HCT116 (cell line): ENCODE measurements around the gene PRDX4.

Experiments
- EGR1 ChIP-seq: IDR thresholded peaks from 2 replicates; pipeline ENCODE4 v1.6.1; 2012; ENCODE audit warnings: low read depth
- EZH2 ChIP-seq: fragments of 200-600 bp; sonication (generic); IDR thresholded peaks from 2 replicates; pipeline ENCODE4 v1.6.1; 2017; ENCODE audit warnings: antibody characterized with exemption, mixed run types
- POLR2A ChIP-seq: IDR thresholded peaks from 2 replicates; pipeline ENCODE4 v1.7.0; 2011; ENCODE audit warnings: borderline replicate concordance; ENCODE audit not compliant: insufficient read depth, insufficient read length; ENCODE audit errors: extremely low read depth
- POLR2AphosphoS5 ChIP-seq: IDR thresholded peaks from 2 replicates; pipeline ENCODE4 v1.6.1; 2011; ENCODE audit warnings: mild to moderate bottlenecking, low read depth, low read length, moderate library complexity
- SIN3A ChIP-seq: IDR thresholded peaks from 2 replicates; pipeline ENCODE4 v1.6.1; 2012; ENCODE audit warnings: low read depth
- SP1 ChIP-seq: IDR thresholded peaks from 2 replicates; pipeline ENCODE4 v1.6.1; 2012; ENCODE audit warnings: low read depth
- TF ChIP-seq, protein P1 (sequence below), 3 experiments: fragments of 200-600 bp in 1 of 3; sonication (generic) in 1 of 3; IDR thresholded peaks in 2 of 3; conservative IDR thresholded peaks in 1 of 3; 2 replicates each; pipeline ENCODE4 v1.5.1; 2012 to 2017; ENCODE audit warnings: low read depth in 2 of 3, low read length in 2 of 3, antibody characterized with exemption in 1 of 3, borderline replicate concordance in 1 of 3, control low read depth in 1 of 3, mild to moderate bottlenecking in 1 of 3, mixed read lengths in 1 of 3, mixed run types in 1 of 3, moderate library complexity in 1 of 3; ENCODE audit not compliant: insufficient read depth in 1 of 3
- TF ChIP-seq, protein P2 (sequence below): IDR thresholded peaks from 2 replicates; pipeline ENCODE4 v1.6.1; 2012

DNA sequence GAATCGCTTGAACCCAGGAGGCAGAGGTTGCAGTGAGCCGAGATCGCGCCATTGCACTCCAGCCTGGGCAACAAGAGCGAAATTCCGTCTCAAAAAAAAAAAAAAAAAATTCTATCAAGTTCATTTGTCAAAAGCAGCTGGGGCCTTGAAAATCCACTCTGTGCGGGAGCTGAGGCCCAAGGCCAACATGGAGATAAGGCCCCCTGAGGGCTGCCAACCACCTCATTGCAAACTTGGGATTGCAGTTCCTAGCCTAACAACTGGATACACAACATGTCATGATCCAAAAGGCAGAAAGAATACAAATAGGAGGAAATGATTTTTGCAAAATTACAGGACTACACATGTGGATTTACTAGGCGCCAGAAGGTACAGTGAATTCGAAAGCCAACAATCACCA lies 22.5 kb upstream of the PRDX4 start:
- TF ChIP-seq, protein P1, sequence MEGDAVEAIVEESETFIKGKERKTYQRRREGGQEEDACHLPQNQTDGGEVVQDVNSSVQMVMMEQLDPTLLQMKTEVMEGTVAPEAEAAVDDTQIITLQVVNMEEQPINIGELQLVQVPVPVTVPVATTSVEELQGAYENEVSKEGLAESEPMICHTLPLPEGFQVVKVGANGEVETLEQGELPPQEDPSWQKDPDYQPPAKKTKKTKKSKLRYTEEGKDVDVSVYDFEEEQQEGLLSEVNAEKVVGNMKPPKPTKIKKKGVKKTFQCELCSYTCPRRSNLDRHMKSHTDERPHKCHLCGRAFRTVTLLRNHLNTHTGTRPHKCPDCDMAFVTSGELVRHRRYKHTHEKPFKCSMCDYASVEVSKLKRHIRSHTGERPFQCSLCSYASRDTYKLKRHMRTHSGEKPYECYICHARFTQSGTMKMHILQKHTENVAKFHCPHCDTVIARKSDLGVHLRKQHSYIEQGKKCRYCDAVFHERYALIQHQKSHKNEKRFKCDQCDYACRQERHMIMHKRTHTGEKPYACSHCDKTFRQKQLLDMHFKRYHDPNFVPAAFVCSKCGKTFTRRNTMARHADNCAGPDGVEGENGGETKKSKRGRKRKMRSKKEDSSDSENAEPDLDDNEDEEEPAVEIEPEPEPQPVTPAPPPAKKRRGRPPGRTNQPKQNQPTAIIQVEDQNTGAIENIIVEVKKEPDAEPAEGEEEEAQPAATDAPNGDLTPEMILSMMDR (IDR thresholded peaks at IDR 0.05 in 2 of 3, conservative IDR thresholded peaks at IDR 0.05 in 1 of 3; ENCODE audit: borderline replicate concordance in 1 of 3, insufficient read depth in 1 of 3, low read depth in 2 of 3, low read length in 2 of 3), result no peak
- TF ChIP-seq EGR1 (no peak), EZH2 (no peak), POLR2A (no peak), POLR2AphosphoS5 (no peak), SIN3A (no peak), SP1 (no peak)
- TF ChIP-seq, protein P2, sequence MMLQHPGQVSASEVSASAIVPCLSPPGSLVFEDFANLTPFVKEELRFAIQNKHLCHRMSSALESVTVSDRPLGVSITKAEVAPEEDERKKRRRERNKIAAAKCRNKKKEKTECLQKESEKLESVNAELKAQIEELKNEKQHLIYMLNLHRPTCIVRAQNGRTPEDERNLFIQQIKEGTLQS, result no peak
